NCI-H82 treated with DMSO at 0.1 percent for 48 hours (cell line): ENCODE results near the gene RFX6.
"Not testable (repeated sequence)": the region's sequence is repeated elsewhere in the genome, so short reads cannot be mapped to it uniquely, and the experiment has no call there.

Source experiments
- DNase-seq: peaks from one replicate; lab custom pipeline; 2025; ENCODE audit not compliant: unreplicated experiment; lab: John Stamatoyannopoulos, UW

Gene RFX6

GRCh38 chr6:116876635-116877611, at the start of gene RFX6:
Gene RFX6 (plus strand): TSS chr6:116877242. CDS start chr6:116877276, 34 bp downstream.
- no peak for DNase-seq

- DNase-seq, result no peak
Measured at GRCh38 chr6:116827561-116828240, 49.3 kb upstream of the RFX6 start.

DNA sequence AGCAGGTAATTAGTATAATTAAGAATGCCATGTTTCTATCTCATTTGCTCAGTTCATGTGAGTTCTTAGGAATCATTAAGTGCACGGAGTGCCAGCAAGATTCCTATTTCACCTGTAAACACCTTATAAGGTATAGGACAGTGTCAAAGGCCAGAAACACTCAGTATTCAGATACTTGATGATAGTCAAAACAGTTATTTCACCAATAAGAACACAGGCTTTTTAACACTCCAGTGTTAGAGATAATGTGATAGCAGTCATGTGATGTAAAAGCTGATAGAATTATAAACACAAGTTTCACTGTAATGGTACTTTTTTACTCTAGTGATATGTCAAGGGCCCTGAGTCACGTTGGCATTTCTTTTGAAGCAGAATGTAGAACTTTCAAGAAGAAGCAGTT, 48.1 kb upstream of the RFX6 start, which contains the start of gene GPRC6A:
GPRC6A (minus strand) TSS at position 101 of the 400 bp plus-strand sequence; CDS start at position 31, 70 bp downstream.
- DNase-seq, result no peak

- not testable (repeated sequence) for DNase-seq
Measured at GRCh38 chr6:116834526-116834925, 42.5 kb upstream of the RFX6 start.

DNA sequence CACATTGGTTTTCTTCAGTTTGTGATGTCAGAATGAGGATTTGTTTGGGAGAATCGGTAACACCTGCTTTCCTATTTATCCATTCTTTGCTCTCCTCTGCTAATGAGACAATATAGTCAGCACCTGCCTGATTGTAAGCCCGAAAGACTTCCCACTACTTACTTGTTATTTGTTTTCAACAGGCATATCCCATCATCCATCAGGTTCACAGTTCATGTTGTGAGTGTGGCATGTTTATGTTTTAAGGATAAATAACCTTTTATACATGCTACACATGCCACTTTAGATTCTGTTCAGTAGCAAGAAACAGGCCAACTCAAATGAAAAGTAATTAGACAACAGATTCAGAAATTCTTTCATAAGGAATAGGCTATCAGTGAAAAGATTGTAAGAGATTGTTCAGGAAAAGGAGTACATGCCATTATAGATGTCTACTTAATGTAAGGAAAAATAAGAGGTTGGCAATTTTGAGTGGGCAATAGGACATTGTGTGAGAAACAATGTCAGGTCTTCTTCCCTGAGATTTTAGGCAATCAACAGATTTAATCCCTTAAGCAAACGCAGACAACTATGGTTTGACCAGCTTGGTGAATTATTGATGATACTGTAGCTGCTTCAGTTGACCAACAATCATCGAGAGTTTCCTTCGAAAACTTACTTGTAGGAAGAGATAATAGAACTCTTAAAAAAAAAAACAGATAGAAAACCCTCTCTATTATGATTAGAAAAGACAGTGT, 40.3 kb upstream of the RFX6 start:
- DNase-seq, result no peak

DNA sequence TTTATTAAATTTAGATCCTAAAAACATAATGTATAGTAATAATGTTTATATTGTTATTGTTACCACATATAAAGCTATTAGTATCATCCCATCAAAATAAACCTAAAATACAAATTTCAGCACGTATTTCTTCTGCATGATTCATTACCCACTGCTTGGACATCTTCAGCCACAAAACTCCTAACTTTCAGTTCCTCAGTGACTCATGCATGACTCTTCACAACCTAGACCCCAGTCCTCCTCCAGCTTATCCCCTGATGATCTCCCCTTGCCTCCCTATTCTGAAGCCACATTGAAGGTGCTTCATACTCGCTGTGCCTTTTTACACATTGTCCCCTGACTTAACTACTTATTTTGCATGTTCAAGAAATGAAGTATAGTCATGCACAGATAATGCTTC, 37.0 kb upstream of the RFX6 start:
- DNase-seq, result no peak

GRCh38 chr6:116842459-116842858, 34.6 kb upstream of the RFX6 start:
- DNase-seq, result no peak

DNA sequence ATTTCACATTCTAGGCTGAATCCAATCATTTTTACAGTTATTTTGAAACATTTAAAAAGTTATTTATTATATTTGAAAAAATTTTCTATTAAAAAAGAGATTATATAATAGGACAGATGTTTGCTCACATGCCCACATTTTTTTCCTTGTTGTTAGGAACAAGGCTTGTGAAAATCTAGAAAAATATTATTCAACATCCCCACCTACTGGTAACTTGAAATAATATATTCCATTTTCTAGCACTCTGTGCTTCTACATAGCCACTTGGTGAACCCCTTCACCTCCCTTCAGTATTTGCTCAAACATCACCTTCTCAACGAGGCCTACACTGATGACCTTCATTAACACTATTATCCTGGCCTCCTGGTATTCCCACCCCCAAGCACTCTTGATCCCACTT, 29.8 kb upstream of the RFX6 start:
- no peak for DNase-seq

DNA sequence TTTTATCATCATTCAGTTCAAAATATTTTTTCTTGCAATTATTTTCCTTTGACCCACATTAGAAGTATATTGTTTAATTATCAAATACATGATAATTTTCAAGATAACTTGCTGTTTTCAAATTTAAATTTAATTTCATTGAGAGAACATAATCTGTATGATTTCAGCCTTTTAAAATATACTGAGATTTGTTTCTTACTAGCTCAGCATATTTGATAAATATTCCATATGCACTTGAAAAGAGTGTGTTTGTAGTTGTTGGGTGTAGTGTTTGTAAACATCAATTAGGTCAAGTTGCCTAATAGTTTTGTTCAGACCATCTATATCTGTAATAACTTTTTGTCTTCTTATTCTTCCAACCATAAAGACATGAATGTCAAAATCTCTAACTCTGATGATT, 19.0 kb upstream of the RFX6 start:
- DNase-seq, result no peak

- no peak for DNase-seq
Measured at GRCh38 chr6:116859264-116859663, 17.8 kb upstream of the RFX6 start.

DNA sequence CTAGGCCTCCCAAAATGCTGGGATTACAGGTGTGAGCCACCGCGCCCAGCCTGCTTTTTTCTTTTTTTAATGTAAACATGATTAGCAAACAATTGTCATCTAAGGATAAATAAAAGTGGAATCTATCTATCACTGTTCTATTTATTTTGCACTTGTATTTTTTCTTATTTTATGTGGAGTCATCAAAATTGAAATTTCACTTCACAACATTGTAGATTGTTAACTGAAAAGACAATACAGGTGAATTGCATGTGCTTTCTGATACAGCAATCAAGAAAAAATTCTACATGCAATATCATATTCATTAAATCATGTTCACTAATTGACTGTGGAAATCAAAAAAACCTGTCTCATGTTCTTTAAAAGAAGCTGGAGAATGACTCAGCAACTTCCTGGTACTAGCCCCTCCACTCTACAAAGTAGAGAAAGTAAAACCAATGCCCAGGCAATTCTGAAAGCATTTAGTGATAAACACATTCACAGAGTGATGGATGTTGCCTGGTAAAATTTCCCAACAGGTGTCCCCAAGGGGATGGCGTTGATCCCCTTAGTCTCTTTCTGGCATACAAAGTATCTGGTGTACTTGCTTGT, 10.7 kb upstream of the RFX6 start:
- no peak for DNase-seq

DNA sequence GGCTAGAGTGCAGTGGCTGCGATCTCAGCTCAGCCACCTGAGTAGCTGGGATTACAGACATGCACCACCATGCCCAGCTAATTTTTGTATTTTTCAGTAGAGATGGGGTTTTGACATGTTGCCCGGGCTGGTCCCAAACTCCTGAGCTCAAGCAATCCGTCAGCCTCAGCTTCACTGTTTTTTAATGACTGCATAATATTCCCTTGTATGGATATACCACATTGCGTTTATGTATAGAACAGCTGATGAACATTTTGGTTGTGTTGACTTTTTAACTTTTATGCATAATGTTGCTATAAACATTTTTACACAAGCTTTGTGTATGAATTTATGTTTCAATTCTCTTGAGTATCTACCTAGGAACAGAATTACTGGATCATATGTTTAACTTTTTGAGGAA, 4.3 kb upstream of the RFX6 start:
- DNase-seq, result no peak

- DNase-seq, result no peak
Measured at GRCh38 chr6:116876107-116876506, 935 bp upstream of the RFX6 start.

- no peak for DNase-seq
Measured at GRCh38 chr6:116877743-116878142, 701 bp downstream of the RFX6 start.

- DNase-seq, result no peak
Measured at GRCh38 chr6:116881236-116881635, 4.2 kb downstream of the RFX6 start.

DNA sequence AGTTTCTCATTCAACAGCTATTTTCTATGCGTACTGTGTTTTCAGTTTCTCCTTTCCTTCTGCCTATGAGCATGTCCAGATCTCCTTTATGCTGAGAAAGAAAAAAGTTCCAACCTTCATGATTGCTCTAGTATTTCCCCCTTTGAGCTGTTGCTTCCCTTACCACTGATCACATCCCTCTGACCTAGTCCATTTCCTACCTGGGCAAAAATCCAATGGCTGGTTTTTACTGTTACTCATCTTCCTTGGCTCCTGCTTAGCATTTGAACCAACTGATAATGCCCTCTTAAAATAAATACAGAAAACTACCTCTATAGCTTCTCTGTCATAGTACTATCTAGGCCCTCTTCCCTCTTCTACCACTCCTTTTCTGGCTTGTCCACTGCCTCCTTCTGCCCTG, 6.0 kb downstream of the RFX6 start:
- DNase-seq, result no peak

GRCh38 chr6:116884530-116884929, 7.5 kb downstream of the RFX6 start:
- DNase-seq, result peak; percentile 79

DNA sequence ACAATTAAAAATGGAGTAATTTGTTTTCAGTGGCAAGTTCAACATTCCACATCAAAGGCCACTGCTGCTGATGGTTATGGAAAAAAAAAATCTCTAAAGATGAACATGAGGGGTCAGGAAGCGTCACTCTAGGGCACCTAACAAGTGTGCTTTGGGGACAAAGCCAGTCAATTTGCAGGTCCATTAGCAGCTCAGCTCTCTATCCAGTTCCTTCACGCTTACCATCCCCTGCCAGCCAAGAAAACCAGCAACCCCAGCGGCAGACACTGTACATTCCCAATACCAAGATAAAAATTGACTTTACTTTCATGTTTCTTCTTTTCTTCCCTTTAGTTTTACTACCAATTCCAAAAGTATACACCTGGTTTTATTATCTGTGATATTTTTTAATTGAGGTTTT, 10.1 kb downstream of the RFX6 start:
- DNase-seq, result no peak

- peak; percentile 10 for DNase-seq
Measured at GRCh38 chr6:116887894-116888293, 10.9 kb downstream of the RFX6 start.

DNA sequence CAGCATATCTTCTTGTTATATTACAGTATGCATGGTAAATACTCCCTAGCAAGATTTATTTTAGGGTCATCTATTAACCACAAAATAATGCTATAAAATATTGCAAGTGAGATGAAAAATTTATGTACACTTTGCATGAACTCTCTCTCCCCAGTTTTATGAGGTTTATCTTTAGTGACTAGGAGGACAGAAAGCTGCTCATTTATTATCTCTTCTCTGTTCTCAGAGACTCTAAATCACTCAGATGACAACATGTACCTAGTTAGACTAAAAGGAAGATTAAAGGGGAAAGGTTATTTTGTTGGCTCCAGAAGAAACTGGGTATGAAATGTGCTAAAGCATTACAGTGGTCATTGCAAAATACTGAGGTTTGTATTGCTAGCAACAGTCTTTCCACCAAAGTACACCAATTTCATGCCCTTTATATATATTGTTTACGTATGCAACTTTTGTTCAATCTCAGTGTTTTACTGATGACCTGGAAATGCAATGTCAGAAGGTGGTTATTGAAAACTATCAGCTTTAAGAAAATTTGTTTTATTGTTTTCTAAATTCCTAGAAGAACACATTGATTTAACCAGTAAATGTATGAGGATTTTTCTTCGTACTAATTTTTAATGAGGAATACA, 11.8 kb downstream of the RFX6 start:
- DNase-seq, result no peak

DNA sequence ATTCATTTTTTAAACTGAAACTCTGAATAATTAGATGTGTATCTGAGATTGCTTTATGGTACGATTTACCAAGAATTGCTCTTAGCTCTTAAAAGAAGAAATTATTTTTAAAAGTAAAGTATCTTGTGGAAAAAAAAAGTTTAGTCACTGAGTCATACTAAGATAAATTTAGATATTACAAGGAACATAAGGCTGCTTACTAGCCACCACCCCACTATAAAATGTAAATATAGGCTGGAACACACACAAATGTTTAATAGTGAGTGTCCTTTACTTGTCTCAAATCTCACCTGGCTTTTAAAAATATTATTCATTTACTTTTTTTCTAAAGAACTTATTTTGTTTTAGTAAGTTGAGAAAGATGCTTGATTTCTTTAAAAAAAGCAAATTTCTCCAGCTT, 17.6 kb downstream of the RFX6 start:
- DNase-seq, result no peak
